IPS-NIHi11 (cell line): ENCODE results near the gene CREM.
A peak's percentile ranks its signal among the peaks of the same experiment; 100 is the strongest.
"Not testable (repeated sequence)": the region's sequence is repeated elsewhere in the genome, so short reads cannot be mapped to it uniquely, and the experiment has no call there.

Experiments
- DNase-seq: peaks from one replicate; pipeline ENCODE4 v3.0.0; 2012; ENCODE audit warnings: mixed read lengths, low spot score

CREM gene

DNA sequence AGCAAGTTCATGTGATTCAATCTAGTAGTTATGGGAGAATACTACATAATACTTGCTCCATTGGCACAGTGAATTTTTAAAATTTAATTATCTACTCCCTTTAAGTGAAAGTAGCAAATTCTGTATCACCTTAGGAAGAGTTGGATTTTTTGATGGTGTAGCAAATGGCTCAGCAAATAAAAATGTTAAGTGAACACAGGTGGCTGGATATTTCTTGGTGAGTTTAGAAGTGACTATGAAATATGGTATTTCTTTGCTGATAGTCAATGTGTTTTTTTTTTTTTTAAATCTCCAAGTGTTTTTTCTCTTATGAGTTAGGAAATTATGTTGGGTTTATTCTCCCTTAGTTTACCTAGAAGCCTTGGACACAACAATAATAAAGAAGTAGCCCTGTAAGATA, 67.8 kb downstream of the CREM start:
- no peak for DNase-seq

DNA sequence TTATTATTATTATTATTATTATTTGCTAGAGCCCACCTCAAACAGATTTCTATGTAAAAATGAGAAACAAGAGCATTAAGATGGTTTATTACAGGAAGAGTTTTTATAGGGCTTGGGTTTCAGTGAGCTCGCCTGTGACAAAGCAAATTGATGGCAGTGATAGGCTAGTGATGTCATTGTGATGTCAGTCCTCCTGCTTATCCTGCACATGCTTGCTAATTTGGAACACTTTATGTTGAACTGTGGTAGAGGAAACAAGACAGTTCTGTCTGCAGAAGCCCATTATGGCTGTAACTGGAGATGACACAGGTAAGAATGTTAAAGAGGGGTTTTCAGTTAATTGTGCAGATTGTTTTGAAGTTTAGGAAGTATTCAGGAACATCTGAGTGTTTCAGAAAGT, 68.3 kb downstream of the CREM start:
- no peak for DNase-seq

DNA sequence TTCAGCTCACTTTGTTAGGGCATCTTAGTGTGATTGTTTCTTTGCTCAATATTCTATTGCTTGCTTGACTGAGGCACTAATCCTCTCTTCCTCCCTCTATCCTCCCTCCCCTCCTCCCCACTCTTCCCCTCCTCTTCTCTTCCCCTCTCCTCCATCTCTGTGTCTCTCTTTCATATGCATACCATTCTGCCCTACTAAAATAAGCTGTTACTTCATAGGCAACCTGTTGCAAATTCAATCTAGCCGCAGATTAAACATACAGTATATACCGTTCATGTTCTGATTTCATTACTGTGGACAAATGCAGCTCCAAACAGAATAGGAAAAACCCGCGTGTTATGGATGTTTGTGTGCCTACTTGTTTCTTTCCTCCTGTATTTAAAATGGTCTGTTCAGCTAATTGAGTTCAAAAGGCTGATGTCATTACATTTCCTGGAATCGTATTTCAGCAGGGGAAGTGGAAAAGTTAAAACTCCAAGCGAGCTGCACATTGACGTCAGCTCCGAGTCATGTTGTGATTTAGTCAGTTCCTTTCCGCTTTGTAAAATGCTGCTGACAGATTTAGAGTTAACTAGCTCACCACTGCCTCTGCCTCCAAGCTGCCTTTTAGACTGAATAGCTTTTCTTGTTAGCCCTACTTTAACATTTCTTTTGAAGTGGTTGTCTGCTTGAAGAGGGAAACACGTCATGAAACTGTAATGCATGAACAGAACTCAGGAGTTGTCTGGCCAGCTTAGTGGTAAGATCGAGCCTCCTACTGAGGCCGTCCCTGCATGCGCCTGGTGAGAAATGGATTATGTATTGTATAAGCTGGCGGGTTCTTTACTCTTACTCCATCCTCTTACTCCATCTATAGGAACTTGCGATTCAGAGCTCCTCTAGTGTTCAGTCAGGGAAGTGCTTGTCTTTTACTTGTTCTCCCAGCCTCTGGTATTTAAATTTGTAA, 69.0 kb downstream of the CREM start:
- DNase-seq, result peak; percentile 57

DNA sequence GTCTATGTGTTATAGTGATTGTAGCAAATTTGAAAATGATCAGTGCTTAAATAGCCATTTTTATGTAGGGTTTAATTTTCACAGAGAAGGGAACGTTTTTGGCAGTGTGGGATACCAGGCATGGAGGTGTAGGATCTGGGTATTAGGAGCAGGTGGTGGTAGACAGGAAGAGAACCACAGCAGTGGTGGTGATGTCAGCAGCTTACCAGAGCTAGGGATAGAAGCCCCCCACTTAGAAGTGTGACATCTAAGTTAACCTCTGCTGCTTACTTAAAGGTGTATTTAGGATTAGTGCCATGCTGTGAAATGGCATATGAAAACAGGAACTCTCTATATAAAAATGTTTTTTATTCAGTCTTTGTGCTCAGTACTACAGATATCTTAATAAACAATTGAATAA, 73.8 kb downstream of the CREM start:
- no peak for DNase-seq

DNA sequence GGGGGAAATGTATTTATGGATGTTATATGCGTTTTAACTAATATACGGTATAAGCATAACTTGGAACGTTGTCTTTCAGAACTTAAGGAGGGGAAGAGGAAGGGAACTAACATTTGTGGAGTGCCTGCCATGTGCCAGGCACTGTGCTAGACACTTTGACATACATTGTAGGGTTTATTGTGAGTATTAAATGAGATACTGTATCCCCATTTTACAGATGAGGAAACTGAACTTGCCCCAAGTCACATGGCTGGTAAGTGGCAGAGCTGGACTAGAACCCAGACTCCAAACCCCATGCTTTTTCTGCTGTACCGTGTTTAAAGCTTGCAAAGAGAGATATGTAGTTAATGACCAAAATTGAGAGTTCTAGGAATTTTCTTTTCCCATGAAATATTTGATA, 74.6 kb downstream of the CREM start:
- no peak for DNase-seq

GRCh38 chr10:35202050-35202449, 75.4 kb downstream of the CREM start:
- no peak for DNase-seq

DNA sequence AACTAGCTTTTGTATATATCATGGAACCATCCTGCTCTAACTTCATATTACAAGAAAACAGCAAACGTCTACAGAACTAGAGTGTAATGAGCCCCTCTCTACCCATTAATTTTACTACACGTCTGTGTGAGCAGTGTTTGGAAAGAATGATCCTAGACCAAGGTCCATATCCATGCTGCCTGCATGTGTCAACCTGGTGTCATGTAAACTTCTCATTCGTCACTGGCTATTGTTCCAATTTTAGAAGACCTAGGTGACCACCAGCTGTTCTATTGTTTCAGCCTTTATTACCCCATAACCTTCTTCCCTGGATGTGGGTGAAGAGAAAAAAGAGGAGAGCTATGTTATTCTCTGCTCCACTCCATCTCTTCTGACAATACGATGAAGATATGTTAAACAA, 77.1 kb downstream of the CREM start:
- no peak for DNase-seq

GRCh38 chr10:35204650-35205319, 78.1 kb downstream of the CREM start:
- DNase-seq, result no peak

DNA sequence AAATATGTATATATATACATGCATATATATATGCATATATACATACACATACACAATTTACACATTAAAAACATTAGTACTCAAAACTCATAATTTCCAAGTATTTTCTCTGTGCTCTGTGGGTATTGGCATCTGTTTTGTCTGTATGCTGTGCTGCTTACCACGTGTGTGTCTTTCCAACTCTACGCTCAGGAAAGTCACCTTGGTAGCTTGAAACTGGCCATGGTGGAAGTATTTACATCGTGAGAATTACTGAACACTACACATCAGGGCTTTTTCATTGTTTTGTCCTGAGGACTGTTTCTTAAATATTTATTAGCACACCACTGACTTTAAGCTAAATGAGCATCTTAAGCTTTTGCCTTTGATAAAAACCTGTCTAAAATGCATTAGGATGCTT, 79.6 kb downstream of the CREM start:
- DNase-seq, result no peak

GRCh38 chr10:35208536-35208935, 81.9 kb downstream of the CREM start:
- DNase-seq, result no peak

GRCh38 chr10:35208949-35209613, 82.4 kb downstream of the CREM start:
- DNase-seq, result no peak

- no peak for DNase-seq
Observed at GRCh38 chr10:35210961-35211360, 84.3 kb downstream of the CREM start.

DNA sequence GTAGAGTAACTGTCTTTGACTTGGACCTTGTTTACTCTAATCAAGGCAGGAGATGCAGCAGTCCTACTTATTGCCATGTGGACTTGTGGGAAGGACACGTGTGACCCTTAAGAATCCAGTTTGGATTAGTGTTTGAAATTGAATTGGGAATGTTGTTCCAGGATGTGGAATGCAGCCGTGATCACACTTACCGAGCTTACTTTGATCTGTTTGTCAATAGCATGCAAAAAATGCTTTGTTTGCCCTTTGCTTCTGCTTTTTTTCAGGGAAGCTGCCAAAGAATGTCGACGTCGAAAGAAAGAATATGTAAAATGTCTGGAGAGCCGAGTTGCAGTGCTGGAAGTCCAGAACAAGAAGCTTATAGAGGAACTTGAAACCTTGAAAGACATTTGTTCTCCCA, 84.7 kb downstream of the CREM start:
- DNase-seq, result no peak

DNA sequence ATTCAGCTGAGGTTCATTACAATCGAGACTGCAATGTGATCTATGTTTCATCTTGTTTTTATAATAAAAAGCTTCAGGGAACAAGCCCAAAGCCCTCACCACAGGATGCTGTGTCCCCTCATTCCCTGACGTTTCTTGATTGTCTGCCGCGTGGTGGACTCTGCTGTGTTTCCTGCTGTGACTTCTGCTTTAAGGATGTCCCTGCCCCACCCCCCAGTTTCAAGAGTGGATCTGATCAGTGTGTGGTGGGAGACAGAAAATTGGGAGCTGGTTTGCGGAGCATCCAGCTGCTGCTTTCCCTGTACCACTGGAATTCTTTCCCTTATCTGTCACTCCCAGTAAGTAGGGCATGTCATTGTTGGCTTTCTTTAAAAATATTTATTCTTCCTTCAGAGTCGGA, 86.2 kb downstream of the CREM start:
- DNase-seq, result no peak

DNA sequence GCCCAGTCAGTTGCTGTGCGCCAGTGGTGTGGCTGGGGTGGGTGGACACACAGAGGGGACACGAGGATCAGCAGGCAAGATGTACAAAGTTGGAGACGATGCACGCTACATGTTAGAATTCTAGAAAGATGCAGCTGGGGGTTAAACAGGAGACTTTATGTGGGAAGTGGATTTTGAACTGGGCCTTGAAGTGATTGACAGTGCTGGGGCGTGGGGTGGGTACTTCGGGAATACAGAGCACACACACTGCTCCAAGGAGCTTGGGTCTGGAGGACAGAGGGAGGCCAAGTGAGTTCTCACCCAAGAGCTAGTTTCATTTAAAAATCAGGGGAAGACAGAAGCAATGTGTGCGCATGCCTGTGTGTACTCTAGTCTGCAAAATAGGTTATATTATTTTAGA, 87.1 kb downstream of the CREM start:
- DNase-seq, result no peak

- DNase-seq, result no peak
Observed at GRCh38 chr10:35214607-35215020, 88.0 kb downstream of the CREM start.

- DNase-seq, result no peak
Observed at GRCh38 chr10:35215107-35215506, 88.5 kb downstream of the CREM start.

GRCh38 chr10:35216303-35216905, 89.8 kb downstream of the CREM start:
- no peak for DNase-seq

DNA sequence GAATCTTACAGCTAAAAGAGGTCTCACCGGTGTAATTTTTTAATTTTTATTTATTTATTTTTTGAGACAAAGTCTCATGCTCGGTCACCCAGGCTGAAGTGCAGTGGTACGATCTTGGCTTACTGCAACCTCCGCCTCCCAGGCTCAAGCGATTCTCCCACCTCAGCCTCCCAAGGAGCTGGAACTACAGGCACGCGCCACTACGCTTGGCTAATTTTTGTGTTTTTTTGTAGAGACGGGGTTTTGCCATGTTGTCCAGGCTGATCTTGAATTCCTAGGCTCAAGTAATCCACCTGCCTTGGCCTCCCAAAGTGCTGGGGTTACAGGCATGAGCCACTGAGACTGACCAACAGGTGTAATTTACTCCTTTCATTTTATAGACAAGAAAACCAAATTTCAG, 90.3 kb downstream of the CREM start:
- DNase-seq, result not testable (repeated sequence)

DNA sequence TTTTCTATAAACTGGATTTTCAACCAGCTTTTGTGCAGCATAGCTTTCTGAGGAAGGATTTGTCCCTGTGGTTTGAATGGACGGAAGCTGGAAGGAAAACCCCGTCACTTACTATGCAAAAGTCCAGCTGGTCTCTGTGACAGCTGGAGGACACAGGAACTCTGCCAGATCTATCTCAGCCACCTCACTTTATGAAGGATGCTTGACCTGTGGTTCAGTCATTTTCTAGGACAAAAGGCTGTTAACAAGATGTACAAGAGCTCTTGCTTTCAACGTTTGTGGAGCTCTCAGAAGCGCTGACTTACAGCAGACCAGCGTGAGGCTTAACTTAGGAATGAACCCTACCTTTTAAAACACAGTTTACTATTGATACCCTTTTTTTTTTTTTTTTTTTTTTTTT, 90.8 kb downstream of the CREM start:
- DNase-seq, result no peak

- DNase-seq, result peak; percentile 66
Observed at GRCh38 chr10:35218339-35218955, 91.8 kb downstream of the CREM start.

DNA sequence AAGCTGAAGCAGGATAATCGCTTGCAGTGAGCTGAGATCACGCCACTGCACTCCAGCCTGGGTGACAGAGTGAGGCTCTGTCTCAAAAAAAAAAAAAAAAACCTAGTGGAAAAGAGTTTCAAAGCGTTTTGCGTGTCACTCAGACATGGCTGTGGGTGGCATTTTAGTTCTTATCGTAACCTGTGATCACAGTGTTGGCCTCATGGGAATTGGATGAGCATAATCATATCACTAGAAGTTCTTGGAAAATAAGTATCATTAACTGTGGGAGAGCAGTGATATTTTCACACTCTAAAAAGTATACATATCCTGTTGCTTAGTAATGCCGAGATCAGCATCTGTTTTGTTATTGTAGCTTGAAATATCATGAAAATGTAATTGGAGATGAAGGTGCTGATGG, 92.6 kb downstream of the CREM start:
- no peak for DNase-seq
